Panc1 (cell line): ENCODE data around the gene RCN2.

ENCODE experiments used
- POLR2AphosphoS5 ChIP-seq: IDR thresholded peaks from 2 replicates; pipeline ENCODE4 v1.6.1; 2012; ENCODE audit warnings: mild to moderate bottlenecking, low read depth, low read length, moderate library complexity
- REST ChIP-seq, 2 experiments: IDR thresholded peaks; 2 replicates each; pipeline ENCODE4 v1.6.1; 2011 to 2012; ENCODE audit warnings: low read depth in 2 of 2, control low read depth in 1 of 2, low read length in 1 of 2, mild to moderate bottlenecking in 1 of 2, moderate library complexity in 1 of 2; ENCODE audit not compliant: insufficient read depth in 1 of 2
- SIN3A ChIP-seq: IDR thresholded peaks from 2 replicates; pipeline ENCODE4 v1.6.1; 2012; ENCODE audit warnings: low read depth, mild to moderate bottlenecking, low read length, moderate library complexity, borderline replicate concordance; ENCODE audit not compliant: insufficient read depth
- TCF7L2 ChIP-seq: IDR thresholded peaks from 2 replicates; pipeline ENCODE4 v1.6.1; 2011; ENCODE audit warnings: mild to moderate bottlenecking, low read depth, low read length, inconsistent platforms
- TF ChIP-seq, protein P1 (sequence below): fragments of 450-650 bp; IDR thresholded peaks from 2 replicates; pipeline ENCODE4 v1.5.1; 2017; ENCODE audit warnings: mild to moderate bottlenecking

- no peak for TF ChIP-seq POLR2AphosphoS5
- TF ChIP-seq, protein P1, sequence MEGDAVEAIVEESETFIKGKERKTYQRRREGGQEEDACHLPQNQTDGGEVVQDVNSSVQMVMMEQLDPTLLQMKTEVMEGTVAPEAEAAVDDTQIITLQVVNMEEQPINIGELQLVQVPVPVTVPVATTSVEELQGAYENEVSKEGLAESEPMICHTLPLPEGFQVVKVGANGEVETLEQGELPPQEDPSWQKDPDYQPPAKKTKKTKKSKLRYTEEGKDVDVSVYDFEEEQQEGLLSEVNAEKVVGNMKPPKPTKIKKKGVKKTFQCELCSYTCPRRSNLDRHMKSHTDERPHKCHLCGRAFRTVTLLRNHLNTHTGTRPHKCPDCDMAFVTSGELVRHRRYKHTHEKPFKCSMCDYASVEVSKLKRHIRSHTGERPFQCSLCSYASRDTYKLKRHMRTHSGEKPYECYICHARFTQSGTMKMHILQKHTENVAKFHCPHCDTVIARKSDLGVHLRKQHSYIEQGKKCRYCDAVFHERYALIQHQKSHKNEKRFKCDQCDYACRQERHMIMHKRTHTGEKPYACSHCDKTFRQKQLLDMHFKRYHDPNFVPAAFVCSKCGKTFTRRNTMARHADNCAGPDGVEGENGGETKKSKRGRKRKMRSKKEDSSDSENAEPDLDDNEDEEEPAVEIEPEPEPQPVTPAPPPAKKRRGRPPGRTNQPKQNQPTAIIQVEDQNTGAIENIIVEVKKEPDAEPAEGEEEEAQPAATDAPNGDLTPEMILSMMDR: no peak
- TF ChIP-seq REST (IDR thresholded peaks at IDR 0.05; ENCODE audit: insufficient read depth in 1 of 2, low read depth in 2 of 2, low read length in 1 of 2): no peak
- no peak for TF ChIP-seq SIN3A
- no peak for TF ChIP-seq TCF7L2
Observed at GRCh38 chr15:76963596-76963995, 32.0 kb downstream of the RCN2 start.
